Endothelial cell (in vitro differentiated cells): Measurements from ENCODE around the gene WDR48. TPM values are rescaled to one million over a fixed set of nuclear protein-coding genes. Genes with fewer than 3 reads are reported as not detected.

Experiments used
- DNase-seq: peaks from one replicate; pipeline ENCODE4 v3.0.0; 2021; ENCODE audit warnings: low spot score
- H3K27ac Mint-ChIP-seq: one replicate; pipeline ENCODE4 v1.8.0; 2021; ENCODE audit warnings: mixed read lengths, inconsistent platforms; ENCODE audit not compliant: unreplicated experiment
- H3K27me3 Mint-ChIP-seq: one replicate; pipeline ENCODE4 v1.8.0; 2021; ENCODE audit warnings: mild to moderate bottlenecking, moderate library complexity, mixed read lengths, inconsistent platforms; ENCODE audit not compliant: unreplicated experiment
- H3K36me3 Mint-ChIP-seq: one replicate; pipeline ENCODE4 v1.8.0; 2021; ENCODE audit warnings: mild to moderate bottlenecking, low read depth, mixed read lengths, inconsistent platforms; ENCODE audit not compliant: unreplicated experiment
- H3K4me1 Mint-ChIP-seq: one replicate; pipeline ENCODE4 v1.8.0; 2021; ENCODE audit warnings: mild to moderate bottlenecking, mixed read lengths, inconsistent platforms; ENCODE audit not compliant: unreplicated experiment
- H3K4me3 Mint-ChIP-seq: one replicate; pipeline ENCODE4 v1.8.0; 2021; ENCODE audit warnings: mild to moderate bottlenecking, mixed read lengths, inconsistent platforms; ENCODE audit not compliant: unreplicated experiment
- H3K9me3 Mint-ChIP-seq: one replicate; pipeline ENCODE4 v1.8.0; 2021; ENCODE audit warnings: mixed read lengths, inconsistent platforms; ENCODE audit not compliant: unreplicated experiment
- CTCF ChIP-seq: fragments of 200-600 bp; sonication (generic); IDR thresholded peaks from one replicate; pipeline ENCODE4 v1.5.0; 2021; ENCODE audit warnings: antibody characterized with exemption; ENCODE audit not compliant: unreplicated experiment
- total RNA-seq: library from RNA; stranded (reverse); fragmentation: NEBNext Ultra II Directional; extraction: Animal tissue kit (Norgen Biotek cat#: 25700); gene quantifications from one replicate; pipeline ENCODE4 v1.2.1, GENCODE V29; 2021; ENCODE audit not compliant: unreplicated experiment

The WDR48 gene
- total RNA-seq, 1 donor from 2014 or later: 33.4 TPM

GRCh38 chr3:39065197-39065596 lies 13.4 kb downstream of the WDR48 start:
- Mint-ChIP-seq H3K27me3 (peaks cover 3% of the 10 kb centered on the region), H3K9me3 (no peaks in the 10 kb centered on the region), H3K4me3 (no peak overlapping the region), H3K4me1 (peaks cover 4% of the 10 kb centered on the region), H3K36me3 (peaks cover 6% of the 10 kb centered on the region), H3K27ac (no peak overlapping the region)
- peak; percentile 50 for DNase-seq
- no peak for TF ChIP-seq CTCF

GRCh38 chr3:39067286-39067685 lies 15.5 kb downstream of the WDR48 start:
- peaks cover 8% of the 10 kb centered on the region for H3K36me3 Mint-ChIP-seq
- H3K4me3 Mint-ChIP-seq: no peak overlapping the region
- no peak for TF ChIP-seq CTCF
- no peak for DNase-seq
- H3K27me3 Mint-ChIP-seq: no peaks in the 10 kb centered on the region
- H3K4me1 Mint-ChIP-seq: no peaks in the 10 kb centered on the region
- no peaks in the 10 kb centered on the region for H3K9me3 Mint-ChIP-seq
- no peak overlapping the region for H3K27ac Mint-ChIP-seq

GRCh38 chr3:39068556-39068955 lies 16.7 kb downstream of the WDR48 start:
- Mint-ChIP-seq H3K36me3 (peaks cover 17% of the 10 kb centered on the region), H3K27ac (no peak overlapping the region), H3K9me3 (no peaks in the 10 kb centered on the region), H3K27me3 (no peaks in the 10 kb centered on the region), H3K4me3 (no peak overlapping the region), H3K4me1 (no peaks in the 10 kb centered on the region)
- DNase-seq: no peak
- TF ChIP-seq CTCF: no peak

- no peaks in the 10 kb centered on the region for H3K9me3 Mint-ChIP-seq
- no peak overlapping the region for H3K27ac Mint-ChIP-seq
- H3K4me3 Mint-ChIP-seq: no peak overlapping the region
- no peak for DNase-seq
- H3K4me1 Mint-ChIP-seq: peaks cover 15% of the 10 kb centered on the region
- H3K36me3 Mint-ChIP-seq: peaks cover 34% of the 10 kb centered on the region
- no peaks in the 10 kb centered on the region for H3K27me3 Mint-ChIP-seq
- TF ChIP-seq CTCF: no peak
Observed at GRCh38 chr3:39075910-39076309, 24.1 kb downstream of the WDR48 start.

- no peak overlapping the region for H3K4me3 Mint-ChIP-seq
- H3K27me3 Mint-ChIP-seq: no peaks in the 10 kb centered on the region
- H3K9me3 Mint-ChIP-seq: no peaks in the 10 kb centered on the region
- peaks cover 35% of the 10 kb centered on the region for H3K4me1 Mint-ChIP-seq
- TF ChIP-seq CTCF: no peak
- no peak overlapping the region for H3K27ac Mint-ChIP-seq
- no peak for DNase-seq
- peaks cover 32% of the 10 kb centered on the region for H3K36me3 Mint-ChIP-seq
Observed at GRCh38 chr3:39079530-39079929, 27.7 kb downstream of the WDR48 start.
